GM19452 (cell line): ENCODE measurements around the gene DAG1.

Source experiments
- ATAC-seq: cut with Tn5 transposase; IDR thresholded peaks from one replicate; pipeline ENCODE4 v1.9.1; 2021; ENCODE audit not compliant: unreplicated experiment

The DAG1 gene

GRCh38 chr3:49512781-49513355 lies 42.8 kb downstream of the DAG1 start:
- ATAC-seq: no peak

- ATAC-seq: no peak
Measured at GRCh38 chr3:49513494-49514124, 43.5 kb downstream of the DAG1 start.

GRCh38 chr3:49518016-49518415 lies 47.9 kb downstream of the DAG1 start:
- no peak for ATAC-seq

- no peak for ATAC-seq
Measured at GRCh38 chr3:49518441-49518840, 48.4 kb downstream of the DAG1 start.

GRCh38 chr3:49519296-49519695 lies 49.2 kb downstream of the DAG1 start:
- ATAC-seq: no peak

GRCh38 chr3:49519916-49520385 lies 49.9 kb downstream of the DAG1 start:
- ATAC-seq: no peak

GRCh38 chr3:49523756-49524747 lies 54.0 kb downstream of the DAG1 start:
- no peak for ATAC-seq

GRCh38 chr3:49529567-49529966 lies 59.5 kb downstream of the DAG1 start:
- ATAC-seq: no peak

GRCh38 chr3:49530231-49530630 lies 60.2 kb downstream of the DAG1 start:
- ATAC-seq: no peak

- ATAC-seq: no peak
Measured at GRCh38 chr3:49530701-49531100, 60.6 kb downstream of the DAG1 start.

GRCh38 chr3:49531218-49531617 lies 61.2 kb downstream of the DAG1 start:
- no peak for ATAC-seq

- ATAC-seq: no peak
Measured at GRCh38 chr3:49531715-49532114, 61.6 kb downstream of the DAG1 start.

- ATAC-seq: no peak
Measured at GRCh38 chr3:49533031-49533430, 63.0 kb downstream of the DAG1 start.

GRCh38 chr3:49533786-49534519 lies 63.9 kb downstream of the DAG1 start:
- no peak for ATAC-seq

GRCh38 chr3:49534581-49535441 lies 64.7 kb downstream of the DAG1 start:
- ATAC-seq: no peak

- no peak for ATAC-seq
Measured at GRCh38 chr3:49535971-49536874, 66.2 kb downstream of the DAG1 start.

GRCh38 chr3:49536875-49537533 lies 66.9 kb downstream of the DAG1 start:
- no peak for ATAC-seq
